EL (cell line): ENCODE data around the gene ANKRD65.
"Not testable (repeated sequence)": the region's sequence is repeated elsewhere in the genome, so short reads cannot be mapped to it uniquely, and the experiment has no call there.

Experiments used
- DNase-seq: peaks from one replicate; pipeline ENCODE4 v3.0.0-alpha.2; 2016

ANKRD65 gene

GRCh38 chr1:1421147-1421906 is at the start of gene ANKRD65:
ANKRD65 (minus strand) TSS chr1:1421276; CDS start chr1:1421005, 271 bp downstream.
- DNase-seq: no peak

DNA sequence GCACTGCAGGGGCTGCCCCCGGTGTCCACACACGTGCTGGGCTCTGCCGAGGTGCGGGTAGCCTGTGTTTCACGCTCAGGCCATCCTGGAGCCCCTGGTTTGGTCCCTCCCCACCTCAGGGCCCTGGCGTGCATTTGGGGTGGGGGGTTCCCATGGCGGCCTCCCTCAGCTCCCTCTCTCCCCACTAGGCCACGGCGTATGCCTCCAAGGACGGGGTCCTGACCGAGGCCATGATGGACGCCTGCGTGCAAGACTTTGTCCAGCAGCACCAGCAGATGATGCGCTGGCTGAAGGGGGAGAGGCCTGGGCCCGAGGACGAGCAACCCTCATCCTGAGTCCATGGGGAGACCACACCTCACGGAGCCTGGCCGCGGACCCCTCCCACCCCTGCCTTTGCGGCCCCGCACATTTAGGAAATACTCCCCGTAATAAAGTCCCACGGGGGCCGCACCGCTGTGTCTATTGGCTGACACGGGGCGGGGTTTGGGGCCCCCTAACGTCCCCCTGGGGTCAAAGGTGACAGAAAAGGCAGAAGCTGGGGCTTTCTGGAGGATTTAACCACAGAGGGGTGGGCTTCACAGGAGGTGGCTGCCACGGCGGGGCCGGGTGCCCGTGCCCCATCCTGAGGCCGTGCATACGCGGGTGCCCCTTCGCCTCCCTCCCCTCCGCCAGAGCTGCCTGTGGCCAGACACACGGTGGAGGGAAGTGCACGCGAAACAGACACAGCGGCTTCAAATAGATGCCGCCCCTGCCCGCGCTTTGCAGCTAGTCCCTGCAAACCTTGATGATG is 47.3 kb upstream of the ANKRD65 start:
- not testable (repeated sequence) for DNase-seq

DNA sequence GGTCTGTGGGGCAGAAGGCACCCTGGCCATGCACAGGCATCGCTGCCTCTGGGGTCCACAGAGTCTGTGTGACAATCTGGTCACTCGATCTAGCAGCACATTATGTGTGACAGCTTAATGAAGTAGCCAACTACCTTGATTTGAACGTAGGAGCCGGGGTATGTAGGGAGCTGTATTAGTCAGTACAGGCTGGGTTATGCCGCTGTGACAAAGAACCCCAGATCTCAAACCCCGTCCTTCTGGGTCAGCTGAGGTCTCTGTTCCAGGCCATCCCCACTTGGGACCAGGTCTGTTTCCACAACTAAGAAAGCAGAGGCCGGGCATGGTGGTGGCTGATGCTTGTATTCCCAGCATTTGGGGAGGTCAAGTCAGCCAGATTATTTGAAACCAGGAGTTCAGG is 42.2 kb upstream of the ANKRD65 start:
- no peak for DNase-seq

DNA sequence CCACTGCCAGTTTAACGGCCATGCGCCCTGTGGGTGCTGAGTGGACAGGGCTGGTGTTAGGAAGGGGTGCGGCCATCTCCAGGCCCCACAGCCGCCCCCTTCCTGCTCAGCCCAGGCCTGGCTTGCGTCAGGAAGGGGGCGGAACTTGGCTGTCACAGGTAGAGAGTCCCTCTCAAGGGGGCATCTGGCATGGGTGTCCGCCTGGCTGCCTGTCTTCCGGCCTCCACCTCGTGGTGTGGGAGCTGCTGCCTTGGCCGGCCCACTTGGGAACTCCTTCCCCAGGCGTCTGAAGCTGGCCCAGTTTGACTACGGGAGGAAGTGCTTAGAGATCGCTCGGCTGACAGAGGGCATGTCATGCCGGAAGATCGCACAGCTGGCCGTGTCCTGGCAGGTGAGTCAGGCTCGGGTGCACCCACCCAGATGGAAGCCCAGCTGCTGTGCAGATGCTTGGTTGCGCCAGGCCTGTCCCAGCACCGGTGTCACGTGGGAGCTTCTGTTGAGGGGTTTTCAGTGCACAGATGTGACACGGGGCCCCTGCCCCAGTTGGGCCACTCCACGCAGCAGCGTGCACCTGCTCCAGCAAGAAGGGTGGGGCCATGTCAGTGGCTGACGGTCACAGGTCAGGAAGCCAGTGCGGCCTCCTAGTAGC is 41.4 kb upstream of the ANKRD65 start:
- no peak for DNase-seq

DNA sequence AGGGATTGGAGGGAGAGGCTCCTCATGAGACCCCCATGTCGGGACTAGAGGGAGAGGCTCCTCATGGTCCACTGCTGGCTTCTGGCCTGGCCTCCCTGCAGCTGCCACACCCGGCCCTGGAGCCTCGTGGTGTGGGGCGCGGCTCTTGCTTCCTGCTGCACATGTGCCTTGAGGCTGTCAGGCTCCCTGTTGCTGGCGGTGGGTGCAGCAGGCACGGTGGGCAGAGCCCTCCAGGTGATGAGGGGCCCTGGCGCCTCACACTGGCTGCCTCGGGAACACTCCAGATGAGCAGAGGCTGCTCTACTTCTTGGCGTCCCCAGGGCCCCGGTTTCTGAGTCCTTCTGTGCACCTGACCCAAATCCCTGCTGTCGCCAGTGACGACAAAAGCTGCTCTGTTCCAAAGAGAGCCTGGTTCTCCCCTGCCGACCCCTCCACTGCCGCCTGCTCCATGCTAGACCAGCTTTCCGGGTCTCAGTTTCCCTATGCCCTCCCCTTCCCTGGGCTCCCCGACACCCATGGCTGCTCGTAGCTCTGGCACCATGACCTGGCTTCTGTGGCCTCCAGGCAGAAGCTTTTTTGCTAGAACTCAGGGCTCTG is 40.7 kb upstream of the ANKRD65 start:
- DNase-seq: no peak

DNA sequence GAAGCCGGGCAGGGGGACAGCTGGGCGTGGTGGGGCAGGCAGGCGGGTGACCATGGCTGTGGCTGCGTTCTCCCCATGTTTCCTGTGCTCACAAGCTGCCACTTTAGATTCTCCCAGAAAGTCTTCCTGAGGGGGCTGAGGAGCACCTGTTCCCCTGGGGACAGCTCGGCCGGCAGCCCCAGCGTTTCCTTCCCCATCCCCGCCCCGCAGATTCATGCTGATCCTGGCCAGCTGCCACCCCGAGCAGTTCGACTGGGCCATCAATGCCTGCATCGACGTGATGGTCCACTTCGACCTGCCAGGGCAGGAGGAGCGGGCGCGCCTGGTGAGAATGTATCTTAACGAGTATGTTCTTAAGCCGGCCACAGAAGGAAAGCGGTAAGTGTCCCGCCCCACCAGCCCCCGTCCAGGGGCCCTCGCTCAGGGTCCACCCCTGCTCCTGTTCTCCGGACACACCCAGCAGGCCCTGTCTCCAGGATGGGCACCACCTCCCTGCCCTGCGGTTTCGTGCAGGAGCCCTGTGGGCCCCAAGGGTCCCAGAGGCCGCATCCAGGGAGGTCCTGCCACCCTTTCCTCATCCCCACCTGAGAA is 39.6 kb upstream of the ANKRD65 start:
- no peak for DNase-seq

- not testable (repeated sequence) for DNase-seq
These were observed 38.6 kb upstream of the ANKRD65 start for GRCh38 chr1:1459711-1460110.

GRCh38 chr1:1459156-1459555 is 38.1 kb upstream of the ANKRD65 start:
- DNase-seq: not testable (repeated sequence)

GRCh38 chr1:1456683-1457255 is 35.7 kb upstream of the ANKRD65 start:
- DNase-seq: not testable (repeated sequence)

DNA sequence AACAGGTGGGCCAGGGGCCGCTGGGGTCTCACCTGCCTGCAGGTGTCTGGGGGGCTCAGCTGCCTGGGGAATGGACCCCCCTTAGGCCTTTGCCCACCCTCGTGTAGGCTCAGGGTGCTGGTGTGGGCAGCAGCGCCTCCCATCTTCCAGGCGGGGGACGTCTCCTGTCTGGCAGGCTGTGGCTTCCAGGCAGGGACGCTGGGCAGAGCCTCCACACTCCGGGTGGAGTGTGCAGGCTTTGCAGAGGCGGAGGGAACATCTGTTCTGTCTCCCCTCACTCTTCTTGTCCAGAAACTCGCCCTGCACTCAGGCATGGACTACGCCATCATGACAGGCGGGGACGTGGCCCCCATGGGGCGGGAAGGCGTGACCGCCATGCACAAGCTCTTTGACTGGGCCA is 34.9 kb upstream of the ANKRD65 start:
- DNase-seq: not testable (repeated sequence)

GRCh38 chr1:1455366-1455884 is 34.3 kb upstream of the ANKRD65 start:
- DNase-seq: no peak

DNA sequence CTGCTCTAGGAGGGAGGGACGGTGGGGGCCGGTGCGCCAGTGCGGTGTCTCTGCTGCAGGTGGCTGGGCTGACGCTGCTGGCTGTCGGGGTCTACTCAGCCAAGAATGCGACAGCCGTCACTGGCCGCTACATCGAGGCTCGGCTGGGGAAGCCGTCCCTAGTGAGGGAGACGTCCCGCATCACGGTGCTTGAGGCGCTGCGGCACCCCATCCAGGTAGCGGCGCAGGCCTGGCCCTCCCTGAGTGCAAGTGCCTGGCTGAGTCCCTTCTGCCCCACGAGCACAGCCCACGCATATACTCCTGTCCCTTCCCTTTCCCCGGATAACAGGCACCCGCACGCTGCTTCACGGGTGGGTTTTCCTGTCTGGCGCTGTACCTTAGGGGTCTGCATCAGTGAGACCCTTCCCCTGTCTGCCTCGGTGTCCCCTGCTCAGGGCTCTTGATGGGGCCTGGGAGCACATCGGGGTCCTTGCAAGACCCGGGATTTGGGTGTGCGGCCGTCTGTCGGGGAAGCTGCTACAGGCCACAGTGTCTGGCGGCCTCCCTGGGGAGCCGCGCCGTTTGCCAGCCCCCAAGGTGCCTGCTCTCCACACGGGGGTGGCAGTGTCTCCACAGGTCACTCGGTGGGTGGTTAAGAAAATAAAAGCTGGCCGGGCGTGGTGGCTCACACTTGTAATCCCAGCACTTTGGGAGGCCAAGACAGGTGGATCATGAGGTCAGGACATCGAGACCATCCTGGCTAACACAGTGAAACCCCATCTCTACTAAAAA is 33.4 kb upstream of the ANKRD65 start:
- DNase-seq: not testable (repeated sequence)

DNA sequence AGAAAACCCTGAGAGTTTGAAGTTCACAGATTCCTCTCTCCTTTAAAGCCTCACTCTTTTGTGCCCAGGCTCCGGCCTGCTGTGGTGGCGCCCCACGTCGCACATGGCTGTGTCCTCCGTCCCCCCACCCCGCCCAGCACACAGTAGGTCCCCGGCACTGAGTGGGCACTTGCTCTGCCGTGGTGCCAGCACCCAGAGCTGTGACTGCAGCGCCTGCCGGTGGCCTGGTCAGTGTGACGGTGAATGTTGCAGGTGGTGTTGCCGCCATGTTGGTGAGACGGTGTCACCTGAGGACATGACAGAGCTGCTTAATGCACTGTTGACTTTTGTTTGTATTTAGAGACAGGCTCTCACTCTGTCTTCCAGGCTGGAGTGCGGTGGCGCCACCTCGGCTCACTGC is 31.8 kb upstream of the ANKRD65 start:
- no peak for DNase-seq

GRCh38 chr1:1452365-1452739 is 31.3 kb upstream of the ANKRD65 start:
- not testable (repeated sequence) for DNase-seq

DNA sequence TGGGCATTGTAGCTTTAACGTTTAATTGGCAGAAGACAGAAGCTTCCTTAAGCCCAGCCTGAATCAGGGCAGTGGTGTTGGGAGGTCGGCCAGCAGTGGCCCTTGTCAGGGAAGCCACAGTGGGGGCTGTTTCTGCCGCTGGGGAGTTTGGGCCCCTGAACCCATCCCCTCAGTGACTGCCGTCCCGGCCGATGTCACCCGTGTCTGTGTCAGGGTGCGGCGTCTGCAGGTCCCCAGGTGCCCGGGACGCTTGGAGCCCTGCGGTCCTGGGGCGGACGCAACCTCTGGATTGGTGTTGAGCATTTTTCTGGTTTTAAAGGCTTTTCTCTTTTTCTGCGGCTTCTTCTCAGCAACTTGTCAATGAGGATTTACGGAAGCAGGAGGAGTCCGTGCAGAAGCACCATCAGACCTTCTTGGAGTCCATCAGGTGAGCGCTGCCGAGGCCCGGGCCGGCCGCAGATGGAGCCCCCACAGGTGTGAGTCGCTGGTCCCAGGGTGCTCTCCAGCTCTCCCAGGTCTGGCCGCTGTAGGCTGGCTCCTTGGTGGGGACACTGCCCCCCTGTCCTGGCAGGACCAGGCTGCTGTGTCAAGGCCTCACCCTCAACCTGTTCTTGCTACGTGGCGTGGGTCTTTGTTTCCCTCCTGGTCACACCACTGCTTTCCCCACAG is 30.8 kb upstream of the ANKRD65 start:
- no peak for DNase-seq

- not testable (repeated sequence) for DNase-seq
These were observed 29.5 kb upstream of the ANKRD65 start for GRCh38 chr1:1450616-1451015.

DNA sequence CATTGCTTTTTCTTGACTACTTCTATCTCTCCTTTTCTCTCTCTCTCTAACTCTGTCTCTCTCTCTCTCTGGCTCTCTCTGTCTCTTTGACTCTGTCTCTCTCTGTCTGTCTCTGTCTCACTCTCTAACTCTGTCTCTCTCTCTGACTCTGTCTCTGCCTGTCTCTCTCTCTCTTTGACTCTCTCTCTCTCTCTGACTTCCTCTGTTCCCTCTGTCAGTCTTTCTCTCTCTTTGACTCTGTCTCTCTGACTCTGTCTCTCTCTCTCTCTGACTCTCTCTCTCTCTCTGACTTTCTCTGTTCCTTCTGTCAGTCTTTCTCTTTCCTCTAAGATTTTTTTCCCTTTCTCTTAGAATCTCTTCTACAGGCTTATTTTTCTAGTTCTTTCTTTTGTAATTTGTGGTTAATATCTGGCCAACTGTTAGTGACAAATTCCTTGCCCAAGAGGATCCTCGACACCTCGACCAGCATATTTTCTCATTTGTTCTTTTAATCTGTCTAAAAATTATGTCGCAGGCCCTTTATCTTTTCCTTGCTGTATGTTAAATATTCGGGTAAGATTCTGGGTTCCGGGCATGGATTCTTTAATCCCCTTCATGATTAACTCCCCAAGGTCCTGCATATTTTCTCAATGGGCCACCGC is 28.1 kb upstream of the ANKRD65 start, which contains the start of gene ATAD3C:
ATAD3C (plus strand) TSS at position 591 of the 641 bp plus-strand sequence. CDS start 995 bp downstream, outside the sequence.
- no peak for DNase-seq

- not testable (repeated sequence) for DNase-seq
These were observed 25.6 kb upstream of the ANKRD65 start for GRCh38 chr1:1446631-1447030.

- DNase-seq: no peak
These were observed 21.1 kb upstream of the ANKRD65 start for GRCh38 chr1:1442069-1442770.
